ENCODE measurements around the gene SLF2.

The SLF2 gene

DNA sequence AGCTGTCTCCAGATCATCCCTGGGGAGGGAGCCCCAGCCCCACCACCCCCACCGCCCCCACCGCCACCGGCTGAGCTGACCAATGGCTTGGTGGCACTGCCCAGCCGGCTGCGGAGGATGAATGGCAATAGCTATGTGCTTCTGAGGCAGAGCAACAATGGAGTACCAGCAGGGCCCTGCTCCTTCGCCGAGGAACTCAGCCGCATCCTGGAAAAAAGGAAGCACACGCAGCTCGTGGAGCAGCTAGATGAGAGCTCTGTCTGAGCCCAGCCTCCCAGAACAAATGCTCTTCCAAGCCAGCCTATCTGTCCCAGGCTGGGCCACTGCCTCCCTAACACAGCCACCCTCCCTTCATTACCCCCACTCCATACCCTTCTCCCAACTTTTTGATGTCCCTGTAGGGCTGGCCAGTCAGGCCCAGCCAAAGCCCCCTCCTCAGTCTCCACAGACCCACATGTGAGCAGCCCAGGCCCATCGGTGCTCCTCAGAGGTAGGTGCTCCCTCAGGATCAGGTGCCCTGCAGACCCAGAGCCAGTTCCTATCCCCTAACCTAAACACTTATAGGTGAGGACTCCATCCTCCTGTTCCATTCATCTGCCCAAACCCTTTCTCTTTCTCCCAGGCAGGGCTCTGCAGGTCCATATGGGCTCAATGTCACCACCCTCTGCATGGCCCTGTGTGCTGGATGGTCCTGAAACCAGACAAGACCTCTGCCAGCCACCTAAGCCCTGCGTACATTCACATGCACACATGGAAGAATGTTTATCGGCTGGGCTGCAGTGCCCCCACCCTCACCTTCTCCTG is 71.3 kb downstream of the SLF2 start:
- DNase-seq = no peak

DNA sequence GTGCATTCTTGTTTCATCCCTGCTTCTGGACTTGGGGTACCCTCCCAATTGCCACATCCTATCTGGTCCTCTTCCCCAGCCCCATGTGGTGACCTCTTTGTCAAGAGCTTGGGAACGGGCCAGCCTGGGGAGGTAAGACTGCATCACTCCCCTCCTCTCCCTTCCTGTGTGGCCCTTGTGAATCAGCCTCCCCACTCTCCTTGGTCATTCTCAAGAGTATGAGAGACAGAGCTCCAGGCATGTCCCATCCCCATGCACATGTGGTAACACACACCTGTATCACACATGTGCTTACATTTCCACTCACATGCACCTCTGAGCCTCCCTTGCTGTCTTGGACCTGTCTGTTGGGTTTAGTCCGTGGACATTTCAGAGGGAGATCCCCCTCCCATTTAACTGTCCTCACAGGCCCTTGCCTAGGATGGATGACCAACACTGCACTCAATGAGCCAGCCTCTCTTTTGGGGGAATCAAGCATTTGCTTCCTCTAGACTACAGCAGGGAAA is 72.0 kb downstream of the SLF2 start:
- DNase-seq = no peak

DNA sequence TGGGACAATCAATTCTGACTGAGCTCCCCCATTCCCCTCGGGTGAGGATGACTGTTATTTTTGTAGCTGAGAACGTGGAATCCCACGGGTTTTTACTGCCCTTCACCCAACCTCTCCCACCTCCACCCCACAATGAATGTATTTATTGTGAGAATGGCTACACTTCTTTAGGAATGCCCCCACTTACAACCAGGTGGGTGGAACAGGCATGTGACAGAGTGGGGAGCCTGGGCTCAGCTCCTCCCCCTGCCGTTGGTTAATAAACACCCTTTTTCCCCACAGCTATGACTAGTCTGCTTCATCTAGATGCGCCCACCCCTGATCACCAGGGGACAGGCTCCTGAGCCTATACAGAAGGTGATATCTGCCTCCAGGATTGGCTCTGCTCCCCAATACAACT is 72.6 kb downstream of the SLF2 start:
- DNase-seq = no peak

DNA sequence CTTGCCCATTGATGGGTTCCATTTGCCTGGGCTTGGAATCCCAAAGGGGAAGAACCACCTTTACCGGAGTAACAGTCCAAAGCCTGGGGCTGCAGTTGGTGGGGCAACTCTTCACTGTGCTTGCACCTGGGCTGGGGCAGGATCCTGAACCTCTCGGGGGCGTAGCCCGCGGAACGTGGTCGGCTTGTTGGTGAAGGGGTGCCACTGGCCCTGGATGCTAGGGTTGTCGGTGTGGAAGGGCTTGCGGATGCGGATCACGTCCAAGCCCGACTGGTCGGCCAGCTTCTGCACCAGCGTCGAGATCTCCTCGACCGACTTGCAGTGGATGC is 73.8 kb downstream of the SLF2 start:
- no peak for DNase-seq

DNA sequence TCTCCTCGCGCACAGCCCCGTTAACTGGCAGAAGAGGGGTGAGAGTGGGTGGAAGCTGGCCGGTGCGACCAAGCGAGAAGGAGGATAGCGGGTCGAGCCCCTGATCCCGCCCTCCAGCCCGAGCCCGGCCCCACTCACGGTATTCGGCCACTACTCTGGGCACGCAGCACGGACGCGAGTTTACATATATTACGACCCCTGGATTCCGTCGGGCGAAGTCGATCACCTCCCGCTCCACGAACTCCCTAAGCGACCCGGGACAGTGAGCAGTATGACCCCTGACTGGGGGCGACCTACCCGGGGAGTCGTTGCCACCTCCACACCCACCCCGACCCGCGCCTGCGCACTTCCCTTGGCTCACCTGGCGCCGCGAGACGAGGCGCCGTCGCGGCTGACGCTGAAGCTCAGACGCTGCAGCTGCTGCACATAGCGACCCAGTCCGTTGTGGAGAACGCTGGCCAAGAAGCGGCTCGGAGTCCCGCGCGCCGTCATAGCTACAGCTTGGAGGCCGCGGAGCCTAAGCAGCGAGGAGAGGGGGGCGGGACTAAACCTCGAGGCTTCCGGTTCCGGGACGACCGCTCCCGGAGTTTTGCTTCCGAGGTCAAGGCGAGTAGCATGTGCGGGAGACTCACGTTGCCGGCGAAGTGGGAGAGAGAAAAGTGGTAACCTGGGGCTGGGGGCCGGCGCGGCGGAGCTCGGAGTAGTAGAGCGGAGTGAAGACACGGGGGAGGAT is 74.4 kb downstream of the SLF2 start, which contains the start of the genes MRPL43 and TWNK:
MRPL43 (minus strand) TSS at position 546 of the 733 bp plus-strand sequence; CDS start at position 492, 54 bp downstream.
TWNK (plus strand) TSS at position 592 of the 733 bp plus-strand sequence. CDS start 668 bp downstream, outside the sequence.
- peak; percentile 88 for DNase-seq

DNA sequence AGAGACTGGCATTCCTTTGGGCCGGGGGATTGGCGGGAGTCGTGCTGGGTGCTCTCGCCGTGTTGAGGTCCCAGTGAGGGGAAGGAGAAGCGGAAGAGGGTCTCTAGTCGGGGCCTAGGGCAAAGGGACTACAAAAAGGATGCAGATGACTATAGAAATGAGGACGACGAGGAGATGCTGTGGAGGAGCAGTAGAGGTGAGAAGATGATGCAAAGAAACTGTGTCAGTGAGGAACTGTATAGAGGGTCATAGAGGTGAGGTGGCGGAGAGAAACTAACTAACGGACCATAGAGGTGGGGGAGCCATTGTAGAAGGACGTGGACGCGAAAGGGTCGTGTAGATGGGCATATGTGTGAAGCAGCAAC is 74.9 kb downstream of the SLF2 start:
- DNase-seq = no peak

DNA sequence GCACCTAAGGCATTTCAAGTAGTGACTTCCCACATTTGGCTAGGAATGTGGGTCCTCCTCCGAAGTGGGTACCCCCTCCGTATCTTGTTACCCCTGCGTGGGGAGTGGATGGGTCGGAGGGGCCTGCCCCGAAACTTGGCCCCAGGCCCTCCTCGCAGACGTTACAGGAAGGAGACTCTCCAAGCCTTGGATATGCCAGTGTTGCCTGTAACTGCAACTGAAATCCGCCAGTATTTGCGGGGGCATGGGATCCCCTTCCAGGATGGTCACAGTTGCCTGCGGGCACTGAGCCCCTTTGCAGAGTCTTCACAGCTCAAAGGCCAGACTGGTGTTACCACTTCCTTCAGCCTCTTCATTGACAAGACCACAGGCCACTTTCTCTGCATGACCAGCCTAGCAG is 75.4 kb downstream of the SLF2 start:
- no peak for DNase-seq

DNA sequence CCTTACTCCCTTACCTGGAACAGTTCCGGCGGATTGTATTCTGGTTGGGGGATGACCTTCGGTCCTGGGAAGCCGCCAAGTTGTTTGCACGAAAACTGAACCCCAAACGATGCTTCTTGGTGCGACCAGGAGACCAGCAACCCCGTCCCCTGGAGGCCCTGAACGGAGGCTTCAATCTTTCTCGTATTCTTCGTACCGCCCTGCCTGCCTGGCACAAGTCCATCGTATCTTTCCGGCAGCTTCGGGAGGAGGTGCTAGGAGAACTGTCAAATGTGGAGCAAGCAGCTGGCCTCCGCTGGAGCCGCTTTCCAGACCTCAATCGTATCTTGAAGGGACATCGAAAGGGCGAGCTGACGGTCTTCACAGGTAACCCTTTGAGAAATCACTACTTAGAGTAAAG is 76.3 kb downstream of the SLF2 start:
- DNase-seq = no peak

DNA sequence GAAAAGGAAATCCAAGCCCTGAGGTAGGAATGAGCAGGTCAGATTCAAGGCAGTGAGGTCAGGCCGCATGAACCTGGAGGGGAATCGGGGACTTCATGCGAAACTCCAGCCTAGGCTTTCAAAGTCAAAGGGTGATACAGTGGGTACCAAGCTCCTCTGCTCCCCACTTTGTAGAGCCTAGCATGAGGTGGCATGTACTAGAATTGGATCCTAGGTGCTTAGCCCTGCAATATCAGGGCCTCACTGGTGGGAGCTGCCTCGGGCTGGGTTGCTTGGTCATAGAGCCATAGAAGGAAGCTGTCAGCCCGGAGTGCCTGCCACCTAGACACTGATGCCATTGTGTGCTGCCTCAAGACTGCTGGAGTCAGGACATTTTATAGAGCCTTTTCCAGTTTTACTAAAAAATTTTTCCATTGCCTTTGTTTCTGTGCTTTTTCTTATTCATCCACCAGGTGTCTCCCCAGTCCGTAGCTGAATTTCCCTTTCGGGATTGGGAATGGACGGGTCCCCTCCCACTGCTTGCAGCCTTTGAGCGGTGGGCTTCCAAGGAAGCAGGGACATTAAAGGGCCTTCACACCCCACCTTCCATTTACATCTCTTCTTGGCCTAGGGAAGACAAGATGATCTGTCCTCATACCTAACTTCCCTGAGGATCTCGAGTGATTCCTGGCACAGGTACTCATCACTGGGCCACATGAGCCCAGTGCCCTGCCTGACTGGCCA is 81.4 kb downstream of the SLF2 start:
- DNase-seq = no peak

DNA sequence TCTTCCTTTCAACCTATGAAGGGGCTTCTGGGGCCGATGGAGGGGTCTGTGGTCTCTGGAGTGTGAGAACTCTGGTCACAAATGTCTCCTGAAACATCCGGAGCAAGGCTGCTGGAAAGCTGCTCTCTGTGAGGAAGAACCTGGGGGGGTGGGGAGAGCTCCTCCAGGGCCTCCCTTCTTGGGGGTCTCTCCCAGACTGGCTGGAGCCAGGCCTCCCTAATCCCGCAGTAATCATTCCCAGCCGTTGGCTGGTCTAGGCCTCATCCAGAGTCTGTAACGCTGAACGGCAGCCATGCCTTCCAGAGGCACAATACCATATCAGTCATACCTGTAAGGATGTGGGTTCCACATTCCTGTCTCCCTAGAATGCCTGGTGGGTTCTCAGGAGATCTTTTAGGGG is 82.4 kb downstream of the SLF2 start:
- DNase-seq = no peak

DNA sequence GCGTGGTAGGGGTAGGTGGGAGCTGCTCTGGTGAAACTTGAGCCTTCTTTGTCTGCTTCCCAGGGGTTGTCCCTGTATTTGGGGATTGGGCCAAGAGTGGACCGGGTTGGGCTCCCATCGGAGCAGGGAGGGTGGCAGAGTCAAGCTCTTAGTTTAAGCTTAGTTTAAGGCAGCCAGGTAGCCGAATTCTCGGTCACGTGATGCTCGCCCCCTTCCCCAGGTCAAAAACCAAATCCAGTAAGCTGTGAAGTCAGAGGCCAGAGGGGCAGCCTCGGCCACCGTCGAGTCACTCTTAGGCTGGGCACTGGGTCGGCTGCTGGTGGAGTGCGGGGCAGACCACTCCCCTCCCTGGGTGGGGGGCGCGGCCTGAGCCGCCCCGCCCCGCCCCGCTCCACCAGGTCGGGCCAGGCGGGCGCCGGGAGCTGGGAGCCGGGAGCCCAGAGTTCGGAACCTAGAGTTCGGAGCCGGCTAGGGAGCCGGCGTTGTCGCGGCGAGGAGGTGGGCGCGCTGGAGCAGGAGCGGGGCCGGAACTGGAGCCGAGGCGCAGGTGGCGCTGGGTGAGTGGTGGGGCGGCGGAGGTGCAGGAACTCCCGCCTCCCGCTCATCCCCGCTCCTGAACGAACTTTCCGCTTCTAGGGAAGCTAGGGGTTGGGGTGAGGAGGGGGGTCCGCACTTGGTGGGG is 84.1 kb downstream of the SLF2 start:
- DNase-seq = peak; percentile 52

DNA sequence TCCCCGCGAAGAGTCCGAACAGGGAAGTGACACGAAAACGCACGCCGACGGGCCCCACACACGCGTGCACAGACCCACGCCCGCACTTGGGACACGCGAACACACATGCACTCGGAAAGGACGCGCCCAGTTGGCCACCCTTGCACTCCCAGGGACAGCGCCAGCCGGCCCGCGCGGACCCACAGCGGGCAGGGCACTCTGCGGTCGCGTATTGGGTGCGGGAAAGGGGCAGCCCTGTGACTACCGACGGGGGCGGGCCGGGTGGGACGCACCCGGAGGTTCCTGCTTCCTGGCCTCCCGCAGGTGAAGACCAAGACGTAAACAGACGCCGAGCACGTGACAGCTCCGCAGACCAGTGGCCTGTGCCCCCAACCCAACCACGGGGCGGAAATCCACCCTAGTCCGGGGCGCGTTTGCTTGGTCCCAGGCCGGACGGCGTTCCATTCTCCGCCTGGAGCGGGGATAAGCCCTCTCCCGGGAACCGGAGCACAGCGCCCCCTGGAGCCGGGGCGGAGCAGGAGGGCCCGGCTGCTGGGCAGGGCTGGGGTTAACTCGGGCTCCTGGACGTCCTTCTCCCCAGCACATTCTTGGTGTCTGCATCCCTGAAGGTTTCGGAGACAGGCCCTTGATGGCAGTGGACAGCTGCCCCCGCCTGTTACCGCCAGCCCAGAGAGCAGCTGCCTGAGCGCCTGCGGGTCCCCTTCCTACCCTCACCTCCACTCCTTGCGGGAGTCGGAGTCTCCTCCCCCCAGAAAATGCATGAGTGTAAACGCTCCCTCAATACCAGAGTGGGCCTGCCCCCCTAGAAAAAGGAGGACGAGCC is 84.8 kb downstream of the SLF2 start:
- peak; percentile 73 for DNase-seq

DNA sequence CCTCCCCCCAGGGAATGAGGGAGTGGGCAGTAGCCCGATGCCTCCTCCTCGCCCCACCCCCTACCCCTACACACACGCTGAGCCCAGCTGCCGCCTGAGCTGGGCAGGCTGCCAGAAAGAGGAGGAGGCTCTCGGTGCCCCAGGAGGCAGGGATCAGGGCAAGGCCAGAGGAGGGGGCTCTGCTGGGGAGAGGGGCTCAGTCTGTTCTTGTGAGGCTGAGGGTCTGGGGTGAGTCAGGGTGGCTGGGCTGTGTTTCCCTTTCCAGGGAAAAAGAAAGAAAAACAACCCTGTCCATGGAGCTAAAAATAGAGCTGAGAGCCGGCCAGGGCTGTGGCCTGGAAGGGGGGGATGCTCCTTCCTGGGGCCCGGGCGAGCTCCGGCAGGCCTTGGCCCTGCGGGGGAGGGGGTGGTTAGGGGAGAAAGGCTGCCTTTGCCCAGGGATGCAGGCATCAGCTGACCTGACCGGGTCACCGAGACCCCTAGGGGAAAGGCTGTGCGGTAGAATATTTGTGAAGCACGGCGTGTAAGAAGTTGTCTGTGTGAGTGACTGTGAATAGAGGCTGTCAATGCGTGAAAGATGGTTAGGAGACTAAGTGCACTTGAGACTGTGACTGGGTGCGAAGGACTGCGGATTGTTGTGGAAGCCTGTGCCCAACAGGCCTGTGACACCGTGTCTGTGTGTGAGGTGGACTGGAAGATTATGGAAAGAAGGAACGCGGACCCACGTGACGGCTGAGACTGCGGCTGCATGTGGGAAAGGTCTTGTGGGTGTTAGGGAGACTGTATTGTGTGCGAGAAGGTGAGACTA is 85.6 kb downstream of the SLF2 start:
- peak; percentile 80 for DNase-seq

DNA sequence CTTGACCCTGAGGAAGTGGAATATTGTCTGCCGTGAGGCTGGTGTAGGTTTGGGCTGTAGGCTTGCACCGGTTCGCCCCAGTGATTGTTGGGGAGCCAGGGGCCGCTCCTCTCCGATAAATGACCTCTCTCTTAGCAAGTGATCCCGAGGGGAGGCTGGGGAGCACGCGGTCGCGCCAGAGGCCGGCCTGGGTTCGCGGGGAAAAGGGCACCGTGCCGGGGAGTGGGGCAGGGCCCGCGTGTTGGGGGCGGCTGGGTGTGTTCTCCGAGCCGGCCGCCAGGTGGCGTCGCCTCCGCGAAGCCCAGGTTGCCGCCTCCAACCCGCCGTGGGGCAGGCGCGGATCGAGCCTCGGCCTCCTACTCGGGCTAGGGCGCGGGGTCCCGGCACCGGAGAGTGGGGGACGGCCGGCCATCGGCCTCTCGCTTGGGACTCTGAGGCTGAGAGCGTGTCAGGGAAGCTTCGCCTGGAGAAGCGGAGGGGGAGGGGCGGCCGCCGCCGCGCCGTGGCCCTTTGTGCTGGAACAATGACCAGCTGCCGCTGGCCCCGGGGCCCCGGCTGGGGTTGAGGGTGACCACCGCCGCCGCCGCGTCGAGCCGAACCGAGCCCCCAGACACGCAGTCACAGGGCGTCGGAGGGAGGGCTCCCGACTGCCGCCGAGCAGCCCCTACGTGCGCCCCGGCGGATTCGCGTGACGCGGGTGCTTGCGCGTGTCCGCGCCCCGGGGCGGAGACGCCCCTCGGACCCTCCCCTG is 86.4 kb downstream of the SLF2 start:
- peak; percentile 82 for DNase-seq

DNA sequence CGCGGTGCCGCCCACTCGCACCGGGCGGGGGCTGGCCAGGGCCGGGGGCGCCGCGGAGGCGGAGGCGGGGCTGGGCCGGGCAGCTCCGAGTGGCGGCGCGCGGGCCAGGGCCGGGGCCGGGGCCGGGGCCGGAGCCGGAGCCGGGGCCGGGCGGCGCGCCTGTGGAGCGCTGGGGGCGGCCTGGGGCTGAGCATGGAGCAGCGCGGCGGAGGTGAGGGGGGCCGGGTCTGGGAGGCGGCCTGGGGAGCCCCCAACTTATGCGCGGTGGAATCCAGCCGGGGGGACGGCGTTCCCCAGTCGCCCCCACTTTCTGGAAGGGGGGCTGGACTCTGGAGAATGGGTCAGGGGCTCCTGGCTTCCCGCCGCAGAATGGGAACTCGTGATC is 87.0 kb downstream of the SLF2 start, which contains the start of gene LZTS2:
LZTS2 (plus strand) TSS at position 67 of the 385 bp plus-strand sequence. CDS start 2,731 bp downstream, outside the sequence.
- no peak for DNase-seq

DNA sequence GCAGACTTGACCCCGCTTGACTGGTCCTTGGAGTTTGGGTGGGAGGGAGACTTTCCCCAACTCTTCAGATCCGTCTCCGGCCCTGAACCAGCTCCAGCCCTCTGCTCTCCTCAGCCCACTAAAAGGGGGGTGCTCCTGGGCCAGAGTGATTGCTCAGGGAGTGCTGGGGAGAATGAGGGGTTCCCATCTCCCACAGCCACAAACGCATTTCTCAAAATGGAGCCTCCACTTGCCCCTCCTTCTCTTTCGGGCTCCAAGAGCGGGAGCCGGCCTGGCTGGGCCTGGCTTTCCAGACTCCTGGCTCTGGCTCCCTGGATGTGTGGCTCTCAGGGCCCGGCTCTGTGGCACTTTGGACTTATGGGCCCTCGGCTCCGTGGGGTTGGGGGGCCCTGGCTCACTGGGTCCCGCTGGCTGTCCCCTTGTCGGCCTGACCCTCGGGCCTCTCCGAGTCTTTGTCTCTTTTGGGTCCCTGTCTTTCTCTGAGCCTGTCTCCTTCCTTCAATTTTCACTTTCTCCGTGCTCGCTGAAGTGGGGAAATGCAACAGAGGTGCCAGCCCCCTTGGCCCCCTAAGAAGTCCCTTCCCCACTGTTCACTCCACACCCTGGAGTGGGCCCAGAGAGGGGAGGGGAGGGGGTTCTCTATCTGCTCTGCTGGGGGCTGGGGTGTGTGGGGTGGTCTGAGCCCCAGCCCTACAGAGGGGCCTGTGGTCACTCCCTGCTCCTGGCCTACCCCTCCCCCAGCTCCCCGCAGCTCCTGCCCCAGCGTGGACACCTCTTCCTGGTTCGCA is 87.6 kb downstream of the SLF2 start:
- DNase-seq = no peak

DNA sequence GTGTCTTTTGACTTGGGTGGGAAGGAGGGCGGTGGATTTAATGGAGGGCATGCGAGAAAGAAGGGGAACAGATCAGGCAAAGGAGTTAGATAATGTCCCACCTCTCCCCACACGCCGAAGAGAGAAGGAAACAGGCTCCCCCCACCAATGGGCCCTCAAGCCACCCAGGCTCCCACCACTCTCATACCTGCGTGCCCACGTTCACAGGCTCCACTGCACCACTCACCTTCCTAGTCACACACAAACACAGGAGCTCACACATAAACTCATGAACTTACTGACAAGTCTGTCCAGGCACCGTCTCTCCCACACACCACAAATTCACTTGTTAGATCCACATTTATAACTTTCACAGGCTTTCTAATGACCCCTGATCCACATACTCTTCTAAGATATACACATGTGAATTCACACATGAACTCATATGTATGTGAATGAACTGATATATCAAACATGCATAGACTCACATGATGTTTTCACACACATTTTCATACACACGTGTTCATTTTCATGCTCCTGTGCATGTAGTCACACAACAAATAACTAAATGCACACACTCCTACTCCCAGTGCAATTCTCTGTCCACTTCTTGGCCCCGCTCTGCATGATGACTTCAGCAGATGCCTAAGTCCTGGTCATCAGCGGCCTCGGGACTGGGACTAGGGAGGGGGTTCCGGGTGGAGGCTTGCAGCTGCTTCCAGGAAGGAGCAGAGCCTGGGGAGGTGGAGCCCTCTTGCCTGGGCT is 88.3 kb downstream of the SLF2 start:
- no peak for DNase-seq

DNA sequence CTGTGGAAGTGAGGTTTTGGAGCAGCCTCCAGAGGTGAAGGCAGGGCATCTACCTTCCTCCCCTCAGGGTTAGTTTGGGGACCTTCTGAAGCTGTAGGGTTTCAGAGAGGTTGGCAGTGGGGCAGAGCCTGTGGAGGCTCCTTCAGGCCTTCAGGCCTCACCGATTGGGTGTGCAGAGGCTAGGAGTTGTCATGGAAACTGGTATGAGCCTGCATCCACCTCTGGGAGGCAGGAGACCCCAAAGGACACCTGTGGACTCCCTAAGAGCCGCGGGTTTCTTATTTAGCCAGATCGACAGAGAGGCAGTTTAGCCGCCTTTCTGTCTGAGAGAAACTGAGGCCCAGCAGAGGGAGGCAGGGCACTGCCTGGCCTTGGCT is 88.9 kb downstream of the SLF2 start:
- no peak for DNase-seq

DNA sequence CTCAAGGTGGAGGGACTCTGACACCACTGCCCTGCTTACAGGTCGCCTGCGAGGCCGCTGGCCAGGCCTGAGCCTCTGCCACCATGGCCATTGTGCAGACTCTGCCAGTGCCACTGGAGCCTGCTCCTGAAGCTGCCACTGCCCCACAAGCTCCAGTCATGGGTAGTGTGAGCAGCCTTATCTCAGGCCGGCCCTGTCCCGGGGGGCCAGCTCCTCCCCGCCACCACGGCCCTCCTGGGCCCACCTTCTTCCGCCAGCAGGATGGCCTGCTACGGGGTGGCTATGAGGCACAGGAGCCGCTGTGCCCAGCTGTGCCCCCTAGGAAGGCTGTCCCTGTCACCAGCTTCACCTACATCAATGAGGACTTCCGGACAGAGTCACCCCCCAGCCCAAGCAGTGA is 89.7 kb downstream of the SLF2 start:
- DNase-seq = no peak

All from CD4-positive, alpha-beta T cell treated with Interleukin-6 for 4 hours (primary cell).